ENCODE data around the gene OTOF.

OTOF gene

GRCh38 chr2:26449278-26450030, 28.5 kb downstream of the OTOF start:
- DNase-seq = no peak

GRCh38 chr2:26448651-26449050, 29.3 kb downstream of the OTOF start:
- no peak for DNase-seq

GRCh38 chr2:26444236-26444635, 33.7 kb downstream of the OTOF start:
- DNase-seq = no peak

GRCh38 chr2:26442707-26443106, 35.2 kb downstream of the OTOF start:
- DNase-seq = no peak

GRCh38 chr2:26442301-26442700, 35.6 kb downstream of the OTOF start:
- DNase-seq = no peak

GRCh38 chr2:26438926-26439325, 39.0 kb downstream of the OTOF start:
- no peak for DNase-seq

GRCh38 chr2:26438526-26438925, 39.4 kb downstream of the OTOF start:
- no peak for DNase-seq

- DNase-seq = no peak
Measured at GRCh38 chr2:26435106-26435505, 42.8 kb downstream of the OTOF start.

GRCh38 chr2:26432859-26433258, 45.1 kb downstream of the OTOF start:
- no peak for DNase-seq

GRCh38 chr2:26432363-26432762, 45.6 kb downstream of the OTOF start:
- DNase-seq = no peak

- no peak for DNase-seq
Measured at GRCh38 chr2:26430826-26431225, 47.1 kb downstream of the OTOF start.

GRCh38 chr2:26429779-26430578, 47.9 kb downstream of the OTOF start:
- DNase-seq = no peak

- DNase-seq = no peak
Measured at GRCh38 chr2:26428846-26429245, 49.1 kb downstream of the OTOF start.

- DNase-seq = no peak
Measured at GRCh38 chr2:26424221-26424620, 53.7 kb downstream of the OTOF start.

- no peak for DNase-seq
Measured at GRCh38 chr2:26423750-26424149, 54.2 kb downstream of the OTOF start.

- DNase-seq = no peak
Measured at GRCh38 chr2:26422947-26423629, 54.8 kb downstream of the OTOF start.

- DNase-seq = no peak
Measured at GRCh38 chr2:26421961-26422360, 56.0 kb downstream of the OTOF start.

GRCh38 chr2:26414311-26414710, 63.6 kb downstream of the OTOF start:
- no peak for DNase-seq

- DNase-seq = no peak
Measured at GRCh38 chr2:26412091-26412673, 65.7 kb downstream of the OTOF start.

- no peak for DNase-seq
Measured at GRCh38 chr2:26411419-26411818, 66.5 kb downstream of the OTOF start.

GRCh38 chr2:26410764-26411243, 67.1 kb downstream of the OTOF start:
- DNase-seq = no peak

GRCh38 chr2:26409785-26410184, 68.1 kb downstream of the OTOF start:
- DNase-seq = no peak

- DNase-seq = no peak
Measured at GRCh38 chr2:26407526-26407925, 70.4 kb downstream of the OTOF start.

All from activated CD4-positive, alpha-beta T cell treated with anti-CD3 and anti-CD28 coated beads for 4 hours (primary cell).